K562 (cell line): Measurements from ENCODE around the gene PLOD1. TPM values are rescaled to one million over a fixed set of nuclear protein-coding genes. Genes with fewer than 3 reads are reported as not detected.

Experiments used
- CC2D1A ChIP-seq: fragments of 450-650 bp; IDR thresholded peaks from 2 replicates; pipeline ENCODE4 v1.6.1; 2017; ENCODE audit warnings: mild to moderate bottlenecking
- CREB3L1 ChIP-seq: fragments of 450-650 bp; IDR thresholded peaks from 2 replicates; pipeline ENCODE4 v1.6.1; 2014; ENCODE audit warnings: low read depth, mild to moderate bottlenecking, moderate library complexity, borderline replicate concordance
- GTF2F1 ChIP-seq: IDR thresholded peaks from 2 replicates; pipeline ENCODE4 v1.6.1; 2011; ENCODE audit warnings: low read depth, low read length, improper control_type of control experiment
- HCFC1 ChIP-seq: IDR thresholded peaks from 2 replicates; pipeline ENCODE4 v1.6.1; 2012; ENCODE audit warnings: low read depth, low read length, improper control_type of control experiment
- HDAC8 ChIP-seq: fragments of 450-650 bp; IDR thresholded peaks from 2 replicates; pipeline ENCODE4 v1.6.1; 2016; ENCODE audit warnings: mild to moderate bottlenecking, missing genetic modification characterization, moderate library complexity, missing compliant biosample characterization
- MCM2 ChIP-seq: fragments of 450-650 bp; IDR thresholded peaks from 2 replicates; pipeline ENCODE4 v1.6.1; 2017; ENCODE audit warnings: low read depth, mild to moderate bottlenecking
- NUFIP1 ChIP-seq: fragments of 450-650 bp; IDR thresholded peaks from 2 replicates; pipeline ENCODE4 v1.6.1; 2018; ENCODE audit not compliant: partially characterized antibody
- PHF8 ChIP-seq: fragments of 200-600 bp; sonication (generic); IDR thresholded peaks from 2 replicates; pipeline ENCODE4 v1.6.1; 2012; ENCODE audit warnings: mixed run types, mild to moderate bottlenecking, inconsistent platforms, low read length, moderate library complexity, borderline replicate concordance
- POLR2A ChIP-seq: fragments of 450-650 bp; conservative IDR thresholded peaks from 2 replicates; pipeline ENCODE4 v1.6.1; 2016
- RFX7 ChIP-seq: fragments of 250-450 bp; sonication (Bioruptor Pico); IDR thresholded peaks from 2 replicates; pipeline ENCODE4 v1.5.1; 2021; ENCODE audit warnings: mild to moderate bottlenecking
- SMARCA5 ChIP-seq: fragments of 450-650 bp; IDR thresholded peaks from 2 replicates; pipeline ENCODE4 v1.6.1; 2016
- SNAPC5 ChIP-seq: fragments of 250-450 bp; sonication (Bioruptor Pico); IDR thresholded peaks from 2 replicates; pipeline ENCODE4 v1.8.0; 2021; ENCODE audit warnings: moderate library complexity, mild to moderate bottlenecking, inconsistent platforms
- SRF ChIP-seq, 2 experiments: fragments of 250-450, 450-650 bp in 1 of 2; sonication (Bioruptor Pico) in 1 of 2; sonication (generic) in 1 of 2; formaldehyde crosslinking; IDR thresholded peaks; 2 replicates each; pipeline versions ENCODE4 v1.5.0 to v1.5.1; 2020 to 2022; ENCODE audit warnings: mild to moderate bottlenecking in 1 of 2, missing genetic modification reagents in 1 of 2
- XRCC3 ChIP-seq: fragments of 450-650 bp; IDR thresholded peaks from 2 replicates; pipeline ENCODE4 v1.6.1; 2017; ENCODE audit warnings: mild to moderate bottlenecking, moderate library complexity
- ZKSCAN8 ChIP-seq: fragments of 200-800 bp; sonication (Bioruptor generic); IDR thresholded peaks from 2 replicates; pipeline ENCODE4 v1.6.1; 2016; ENCODE audit warnings: missing genetic modification characterization, missing compliant biosample characterization
- ZNF175 ChIP-seq: fragments of 200-800 bp; sonication (Bioruptor generic); IDR thresholded peaks from 2 replicates; pipeline ENCODE4 v1.6.1; 2016; ENCODE audit warnings: low read depth, mild to moderate bottlenecking, missing genetic modification characterization, missing compliant biosample characterization
- ZNF217 ChIP-seq: sonication (generic); formaldehyde crosslinking; IDR thresholded peaks from 2 replicates; pipeline ENCODE4 v1.8.0; 2022; ENCODE audit warnings: mild to moderate bottlenecking, missing genetic modification reagents
- ZNF324 ChIP-seq: fragments of 250-450 bp; sonication (Bioruptor Pico); IDR thresholded peaks from 2 replicates; pipeline ENCODE4 v1.4.0; 2020; ENCODE audit warnings: mild to moderate bottlenecking
- ZNF354B ChIP-seq: fragments of 250-450 bp; sonication (Bioruptor Pico); IDR thresholded peaks from 2 replicates; pipeline ENCODE4 v1.4.0; 2020
- ZNF644 ChIP-seq: fragments of 200-800 bp; sonication (Bioruptor generic); IDR thresholded peaks from 2 replicates; pipeline ENCODE4 v1.6.1; 2016; ENCODE audit warnings: low read depth, missing genetic modification characterization, missing compliant biosample characterization
- polyA plus RNA-seq, 8 experiments: library from polyadenylated mRNA; depleted of rRNA in 4 of 8; stranded (reverse) in 5 of 8; unstranded in 3 of 8; fragments of >200 nt; fragmentation: Nextera tagmentation in 2 of 8; fragmentation: Illumina TruSeq in 1 of 8; extraction: Ambion mirVana in 2 of 8; extraction: Trizol in 1 of 8; gene quantifications; 2 replicates each; pipeline versions ENCODE4 v1.2.1 to v1.2.3, GENCODE V29; 2011 to 2014; ENCODE audit warnings: inconsistent platforms in 1 of 8, missing spikeins in 1 of 8
- total RNA-seq, 7 experiments: library from RNA; depleted of rRNA in 6 of 7; stranded (reverse); fragments of >200 nt in 6 of 7; fragmentation: Illumina TruSeq in 2 of 7; extraction: Trizol in 2 of 7; gene quantifications; 2 replicates each; pipeline versions ENCODE4 v1.2.1 to v1.2.3, GENCODE V29; 2011 to 2021; ENCODE audit warnings: low replicate concordance in 1 of 7
- TF ChIP-seq, protein P1 (sequence below): fragments of 250-450 bp; sonication (Bioruptor Pico); IDR thresholded peaks from 2 replicates; pipeline ENCODE4 v1.5.0; 2021
- TF ChIP-seq, protein P2 (sequence below): fragments of 250-450 bp; sonication (Bioruptor Pico); IDR thresholded peaks from 2 replicates; pipeline ENCODE4 v1.8.0; 2022; ENCODE audit warnings: moderate library complexity, mild to moderate bottlenecking, inconsistent platforms
- TF ChIP-seq, protein P3 (sequence below): fragments of 250-450 bp; sonication (Bioruptor Pico); IDR thresholded peaks from 2 replicates; pipeline ENCODE4 v1.4.0; 2020; ENCODE audit warnings: mild to moderate bottlenecking
- TF ChIP-seq, protein P4 (sequence below), 3 experiments: IDR thresholded peaks in 2 of 3; conservative IDR thresholded peaks in 1 of 3; 2 replicates each; pipeline ENCODE4 v1.5.1; 2011 to 2012; ENCODE audit warnings: low read length in 3 of 3, mild to moderate bottlenecking in 3 of 3, control low read depth in 2 of 3, improper control_type of control experiment in 1 of 3, inconsistent platforms in 1 of 3, low read depth in 1 of 3, mixed read lengths in 1 of 3, moderate library complexity in 1 of 3; ENCODE audit not compliant: insufficient read depth in 2 of 3

The PLOD1 gene
- total and polyA plus RNA-seq, 9 of the 15 experiments (the other 6 are each of a cell fraction or from before 2014, with no cell fraction given): 16.6 to 90.8 (median 52.7) TPM

- TF ChIP-seq ZNF644 (tag) (0 out of 2 replicates have a peak, but pooled peaks have one; percentile 33), SMARCA5 (no peak), CC2D1A (0 out of 2 replicates have a peak, but pooled peaks have one; percentile 4), POLR2A (peak; percentile 88), MCM2 (no peak), HCFC1 (0 out of 2 replicates have a peak, but pooled peaks have one; percentile 0), PHF8 (peak; percentile 95), NUFIP1 (no peak), GTF2F1 (no peak), XRCC3 (no peak), RFX7 (CRISPR knock-in tag) (peak; percentile 76; the same call in 1 of the 2 replicates), ZKSCAN8 (CRISPR knock-in tag) (no peak), SRF (CRISPR knock-in tag; IDR thresholded peaks at IDR 0.05) (peak; percentile 96 to 98), CREB3L1 (peak; percentile 68), SNAPC5 (CRISPR knock-in tag) (no peak), ZNF217 (no peak), HDAC8 (tag) (no peak), ZNF324 (CRISPR knock-in tag) (0 out of 2 replicates have a peak, but pooled peaks have one; percentile 10), ZNF354B (CRISPR knock-in tag) (no peak), ZNF175 (CRISPR knock-in tag) (no peak; the same call in 1 of the 2 replicates)
- TF ChIP-seq, protein P1, sequence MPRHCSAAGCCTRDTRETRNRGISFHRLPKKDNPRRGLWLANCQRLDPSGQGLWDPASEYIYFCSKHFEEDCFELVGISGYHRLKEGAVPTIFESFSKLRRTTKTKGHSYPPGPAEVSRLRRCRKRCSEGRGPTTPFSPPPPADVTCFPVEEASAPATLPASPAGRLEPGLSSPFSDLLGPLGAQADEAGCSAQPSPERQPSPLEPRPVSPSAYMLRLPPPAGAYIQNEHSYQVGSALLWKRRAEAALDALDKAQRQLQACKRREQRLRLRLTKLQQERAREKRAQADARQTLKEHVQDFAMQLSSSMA (CRISPR knock-in tag): no peak
- TF ChIP-seq, protein P2, sequence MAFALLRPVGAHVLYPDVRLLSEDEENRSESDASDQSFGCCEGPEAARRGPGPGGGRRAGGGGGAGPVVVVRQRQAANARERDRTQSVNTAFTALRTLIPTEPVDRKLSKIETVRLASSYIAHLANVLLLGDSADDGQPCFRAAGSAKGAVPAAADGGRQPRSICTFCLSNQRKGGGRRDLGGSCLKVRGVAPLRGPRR: no peak
- TF ChIP-seq, protein P3, sequence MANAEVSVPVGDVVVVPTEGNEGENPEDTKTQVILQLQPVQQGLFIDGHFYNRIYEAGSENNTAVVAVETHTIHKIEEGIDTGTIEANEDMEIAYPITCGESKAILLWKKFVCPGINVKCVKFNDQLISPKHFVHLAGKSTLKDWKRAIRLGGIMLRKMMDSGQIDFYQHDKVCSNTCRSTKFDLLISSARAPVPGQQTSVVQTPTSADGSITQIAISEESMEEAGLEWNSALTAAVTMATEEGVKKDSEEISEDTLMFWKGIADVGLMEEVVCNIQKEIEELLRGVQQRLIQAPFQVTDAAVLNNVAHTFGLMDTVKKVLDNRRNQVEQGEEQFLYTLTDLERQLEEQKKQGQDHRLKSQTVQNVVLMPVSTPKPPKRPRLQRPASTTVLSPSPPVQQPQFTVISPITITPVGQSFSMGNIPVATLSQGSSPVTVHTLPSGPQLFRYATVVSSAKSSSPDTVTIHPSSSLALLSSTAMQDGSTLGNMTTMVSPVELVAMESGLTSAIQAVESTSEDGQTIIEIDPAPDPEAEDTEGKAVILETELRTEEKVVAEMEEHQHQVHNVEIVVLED: no peak
- TF ChIP-seq, protein P4, sequence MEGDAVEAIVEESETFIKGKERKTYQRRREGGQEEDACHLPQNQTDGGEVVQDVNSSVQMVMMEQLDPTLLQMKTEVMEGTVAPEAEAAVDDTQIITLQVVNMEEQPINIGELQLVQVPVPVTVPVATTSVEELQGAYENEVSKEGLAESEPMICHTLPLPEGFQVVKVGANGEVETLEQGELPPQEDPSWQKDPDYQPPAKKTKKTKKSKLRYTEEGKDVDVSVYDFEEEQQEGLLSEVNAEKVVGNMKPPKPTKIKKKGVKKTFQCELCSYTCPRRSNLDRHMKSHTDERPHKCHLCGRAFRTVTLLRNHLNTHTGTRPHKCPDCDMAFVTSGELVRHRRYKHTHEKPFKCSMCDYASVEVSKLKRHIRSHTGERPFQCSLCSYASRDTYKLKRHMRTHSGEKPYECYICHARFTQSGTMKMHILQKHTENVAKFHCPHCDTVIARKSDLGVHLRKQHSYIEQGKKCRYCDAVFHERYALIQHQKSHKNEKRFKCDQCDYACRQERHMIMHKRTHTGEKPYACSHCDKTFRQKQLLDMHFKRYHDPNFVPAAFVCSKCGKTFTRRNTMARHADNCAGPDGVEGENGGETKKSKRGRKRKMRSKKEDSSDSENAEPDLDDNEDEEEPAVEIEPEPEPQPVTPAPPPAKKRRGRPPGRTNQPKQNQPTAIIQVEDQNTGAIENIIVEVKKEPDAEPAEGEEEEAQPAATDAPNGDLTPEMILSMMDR (IDR thresholded peaks at IDR 0.05 in 2 of 3, conservative IDR thresholded peaks at IDR 0.05 in 1 of 3; ENCODE audit: insufficient read depth in 2 of 3, low read depth in 1 of 3, low read length in 3 of 3): no peak
These were observed at the start of gene PLOD1 (continued) for GRCh38 chr1:11934302-11935056.
